Kidney epithelial cell (primary cell): ENCODE data around the gene ZNF239. TPM values are rescaled to one million over a fixed set of nuclear protein-coding genes. Genes with fewer than 3 reads are reported as not detected.
"Not testable (repeated sequence)": the region's sequence is repeated elsewhere in the genome, so short reads cannot be mapped to it uniquely, and the experiment has no call there.

Source experiments
- DNase-seq: peaks from one replicate; pipeline ENCODE4 v3.0.0-alpha.2; 2010; ENCODE audit warnings: low read depth
- H3K27me3 ChIP-seq: 2 replicates; pipeline ENCODE4 v1.6.0; 2011; ENCODE audit warnings: low read length; ENCODE audit not compliant: control insufficient read depth, insufficient read depth
- H3K36me3 ChIP-seq: 2 replicates; pipeline ENCODE4 v1.5.1; 2011; ENCODE audit warnings: low read length; ENCODE audit not compliant: control insufficient read depth, insufficient read depth
- H3K4me3 ChIP-seq: 2 replicates; pipeline ENCODE4 v1.5.1; 2011; ENCODE audit warnings: low read depth, mild to moderate bottlenecking, control low read depth, low read length
- CTCF ChIP-seq: IDR thresholded peaks from 2 replicates; pipeline ENCODE4 v1.5.1; 2011; ENCODE audit warnings: mild to moderate bottlenecking, moderate library complexity, low read length, control low read depth, inconsistent platforms; ENCODE audit not compliant: insufficient read depth, poor library complexity, severe bottlenecking
- total RNA-seq: library from RNA; depleted of rRNA; stranded (reverse); fragments of >200 nt; gene quantifications from 2 replicates; pipeline ENCODE4 v1.2.3, GENCODE V29; 2015

Gene ZNF239
- total RNA-seq, 1 donor from 2014 or later = 7.3 TPM

- DNase-seq = no peak
- no peaks in the 10 kb centered on the region for H3K27me3 ChIP-seq
- no peak for TF ChIP-seq CTCF
- no peak overlapping the region for H3K4me3 ChIP-seq
- no peaks in the 10 kb centered on the region for H3K36me3 ChIP-seq
Measured at GRCh38 chr10:43598446-43598845, 24.0 kb upstream of the ZNF239 start.

GRCh38 chr10:43596546-43596945 is 22.1 kb upstream of the ZNF239 start:
- TF ChIP-seq CTCF = no peak
- H3K4me3 ChIP-seq = no peak overlapping the region
- H3K27me3 ChIP-seq = no peaks in the 10 kb centered on the region

GRCh38 chr10:43595739-43596298 is 21.4 kb upstream of the ZNF239 start:
- Histone ChIP-seq H3K36me3 (no peaks in the 10 kb centered on the region), H3K27me3 (no peaks in the 10 kb centered on the region), H3K4me3 (no peak overlapping the region)
- no peak for DNase-seq
- no peak for TF ChIP-seq CTCF

More at GRCh38 chr10:43596546-43596945, 22.1 kb upstream of the ZNF239 start:
- no peaks in the 10 kb centered on the region for H3K36me3 ChIP-seq
- no peak for DNase-seq

- no peaks in the 10 kb centered on the region for H3K36me3 ChIP-seq
- H3K27me3 ChIP-seq = no peaks in the 10 kb centered on the region
- H3K4me3 ChIP-seq = no peak overlapping the region
- no peak for TF ChIP-seq CTCF
- DNase-seq = no peak
Measured at GRCh38 chr10:43594944-43595589, 20.7 kb upstream of the ZNF239 start.

GRCh38 chr10:43591303-43591904 is 17.0 kb upstream of the ZNF239 start:
- DNase-seq = no peak
- Histone ChIP-seq H3K4me3 (no peak overlapping the region), H3K27me3 (no peaks in the 10 kb centered on the region), H3K36me3 (no peaks in the 10 kb centered on the region)
- TF ChIP-seq CTCF = no peak

- not testable (repeated sequence) for H3K27me3 ChIP-seq, H3K4me3 ChIP-seq, H3K36me3 ChIP-seq, DNase-seq
Measured at GRCh38 chr10:43586730-43587115, 12.3 kb upstream of the ZNF239 start.
